ENCODE data around the gene LSAMP.

The LSAMP gene

DNA sequence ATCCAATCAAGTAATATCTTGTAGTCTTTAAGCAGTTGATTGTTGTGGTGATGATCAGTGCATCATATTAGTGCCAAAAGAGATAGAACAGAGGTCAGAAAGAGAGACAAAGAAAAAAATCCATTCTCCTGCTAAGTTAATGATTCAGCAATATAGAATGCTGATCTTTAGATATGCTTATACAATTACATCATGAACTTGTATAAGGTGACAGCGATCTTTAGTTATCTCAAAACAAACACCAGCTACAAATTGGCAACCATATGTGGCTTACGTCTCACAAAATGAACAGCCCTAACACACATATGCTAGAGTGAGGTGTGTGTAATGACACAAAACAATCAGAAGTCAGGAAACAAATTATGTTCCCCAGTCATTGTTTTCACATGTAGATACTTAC lies 12.5 kb downstream of the LSAMP start:
- DNase-seq (ENCODE audit: low read depth) = no peak

- no peak for DNase-seq (ENCODE audit: low read depth)
Observed at GRCh38 chr3:116429479-116430269, 15.6 kb downstream of the LSAMP start.

- DNase-seq (ENCODE audit: low read depth) = no peak
Observed at GRCh38 chr3:116426036-116426435, 19.3 kb downstream of the LSAMP start.

DNA sequence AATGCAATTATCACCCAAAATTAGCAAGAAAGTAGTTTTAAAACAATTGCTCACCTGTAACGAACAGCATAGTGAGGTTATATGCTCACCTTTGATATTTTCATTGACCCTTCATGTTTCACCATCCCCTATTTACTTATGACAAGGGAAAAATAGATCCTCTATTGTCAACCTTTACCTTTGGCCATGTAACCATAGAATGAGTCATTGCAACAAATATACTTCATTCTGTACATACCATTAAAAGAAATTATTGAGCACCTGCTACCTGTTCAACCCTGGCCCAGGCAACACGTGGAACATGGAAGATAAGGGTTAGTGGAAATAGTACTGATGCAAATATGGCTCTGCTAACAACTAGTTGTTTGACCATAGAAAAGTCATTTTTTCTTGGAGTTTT lies 20.2 kb downstream of the LSAMP start:
- no peak for DNase-seq (ENCODE audit: low read depth)

DNA sequence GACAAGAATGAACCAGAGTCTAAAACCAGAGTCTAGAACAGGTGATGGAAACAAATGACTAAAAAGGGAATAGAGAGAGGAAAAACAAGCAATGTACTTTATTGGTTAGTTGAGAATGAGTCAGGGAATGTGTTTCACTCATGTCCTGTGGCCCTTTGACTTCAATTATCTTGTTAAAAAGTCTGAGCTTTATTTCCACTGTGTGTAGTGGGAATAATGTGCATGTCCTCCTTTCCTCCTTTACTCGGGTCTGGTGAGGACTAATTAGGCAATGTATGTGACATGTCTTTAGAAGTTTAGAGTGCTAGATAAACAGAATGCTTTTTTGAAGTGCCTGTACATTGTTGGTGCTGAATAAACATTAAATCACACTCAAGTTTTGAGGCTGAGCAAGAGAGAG lies 21.3 kb downstream of the LSAMP start:
- DNase-seq (ENCODE audit: low read depth) = no peak

- no peak for DNase-seq (ENCODE audit: low read depth)
Observed at GRCh38 chr3:116423374-116423773, 21.9 kb downstream of the LSAMP start.

GRCh38 chr3:116417151-116417550 lies 28.1 kb downstream of the LSAMP start:
- DNase-seq (ENCODE audit: low read depth) = no peak

GRCh38 chr3:116413319-116413718 lies 32.0 kb downstream of the LSAMP start:
- no peak for DNase-seq (ENCODE audit: low read depth)

DNA sequence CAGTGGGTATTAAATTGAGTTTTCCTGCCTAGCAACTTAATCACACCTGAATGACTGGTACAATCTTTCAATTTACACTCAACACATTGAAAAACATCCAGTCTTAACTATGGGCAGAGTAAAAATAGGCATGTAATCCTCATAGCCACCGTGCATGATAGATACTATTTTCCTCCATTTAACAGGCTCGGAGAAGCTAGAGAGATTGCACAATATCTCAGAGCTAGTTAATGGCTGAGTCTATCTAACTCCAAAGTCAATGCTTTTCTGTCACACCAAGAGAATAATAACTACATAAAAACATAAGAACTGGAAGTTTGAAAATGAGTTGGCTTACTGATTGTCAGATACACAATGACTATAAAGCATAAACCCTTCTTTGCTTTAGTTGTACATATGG lies 36.8 kb downstream of the LSAMP start:
- no peak for DNase-seq (ENCODE audit: low read depth)

GRCh38 chr3:116405231-116405630 lies 40.1 kb downstream of the LSAMP start:
- DNase-seq (ENCODE audit: low read depth) = no peak

DNA sequence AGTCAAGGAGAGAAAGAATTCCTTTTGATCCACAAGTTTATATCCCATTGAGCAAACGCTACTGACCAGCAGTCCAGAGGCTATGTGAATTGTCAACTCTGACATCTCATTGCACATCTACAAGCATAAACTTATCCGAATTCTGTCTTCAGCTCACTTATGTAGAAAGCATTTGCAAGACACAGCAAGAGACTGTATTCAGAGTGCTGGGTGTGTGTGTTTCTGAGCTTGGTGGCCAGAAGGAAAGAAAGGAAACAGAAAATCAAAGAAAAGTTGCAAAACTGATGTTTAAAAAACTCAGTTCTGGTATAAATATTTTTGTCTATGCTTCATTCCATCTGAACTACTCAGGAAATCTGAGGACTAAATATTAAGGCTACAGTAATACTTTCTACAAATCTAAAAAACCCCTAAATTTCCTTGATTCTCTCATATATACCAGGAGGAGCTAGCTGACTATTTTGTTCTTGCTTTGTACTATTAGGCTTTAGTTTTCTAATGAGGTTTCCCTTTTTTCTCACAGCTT lies 45.5 kb downstream of the LSAMP start:
- no peak for DNase-seq (ENCODE audit: low read depth)

GRCh38 chr3:116394365-116394764 lies 50.9 kb downstream of the LSAMP start:
- no peak for DNase-seq (ENCODE audit: low read depth)

DNA sequence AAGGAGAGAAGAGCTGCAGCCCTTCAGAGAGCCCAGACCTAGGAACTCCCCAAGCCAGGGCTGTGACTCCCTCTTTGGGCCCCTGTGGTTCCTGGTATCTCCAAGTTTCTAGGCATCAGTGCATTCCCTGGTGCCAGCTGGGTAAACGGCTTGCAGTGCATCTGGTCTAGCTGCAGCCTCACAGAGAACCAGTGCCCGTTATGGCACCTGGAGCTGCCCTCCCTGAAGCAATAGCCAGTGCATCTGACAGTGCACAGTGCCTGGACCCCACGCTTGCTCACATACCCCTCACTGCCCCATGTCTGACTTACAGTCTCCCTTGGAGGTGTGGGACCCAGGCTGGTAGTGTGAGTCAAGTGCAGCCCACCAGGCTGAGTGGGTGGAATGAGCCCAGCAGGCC lies 52.1 kb downstream of the LSAMP start:
- DNase-seq (ENCODE audit: low read depth) = no peak

- DNase-seq (ENCODE audit: low read depth) = no peak
Observed at GRCh38 chr3:116392291-116392690, 53.0 kb downstream of the LSAMP start.

DNA sequence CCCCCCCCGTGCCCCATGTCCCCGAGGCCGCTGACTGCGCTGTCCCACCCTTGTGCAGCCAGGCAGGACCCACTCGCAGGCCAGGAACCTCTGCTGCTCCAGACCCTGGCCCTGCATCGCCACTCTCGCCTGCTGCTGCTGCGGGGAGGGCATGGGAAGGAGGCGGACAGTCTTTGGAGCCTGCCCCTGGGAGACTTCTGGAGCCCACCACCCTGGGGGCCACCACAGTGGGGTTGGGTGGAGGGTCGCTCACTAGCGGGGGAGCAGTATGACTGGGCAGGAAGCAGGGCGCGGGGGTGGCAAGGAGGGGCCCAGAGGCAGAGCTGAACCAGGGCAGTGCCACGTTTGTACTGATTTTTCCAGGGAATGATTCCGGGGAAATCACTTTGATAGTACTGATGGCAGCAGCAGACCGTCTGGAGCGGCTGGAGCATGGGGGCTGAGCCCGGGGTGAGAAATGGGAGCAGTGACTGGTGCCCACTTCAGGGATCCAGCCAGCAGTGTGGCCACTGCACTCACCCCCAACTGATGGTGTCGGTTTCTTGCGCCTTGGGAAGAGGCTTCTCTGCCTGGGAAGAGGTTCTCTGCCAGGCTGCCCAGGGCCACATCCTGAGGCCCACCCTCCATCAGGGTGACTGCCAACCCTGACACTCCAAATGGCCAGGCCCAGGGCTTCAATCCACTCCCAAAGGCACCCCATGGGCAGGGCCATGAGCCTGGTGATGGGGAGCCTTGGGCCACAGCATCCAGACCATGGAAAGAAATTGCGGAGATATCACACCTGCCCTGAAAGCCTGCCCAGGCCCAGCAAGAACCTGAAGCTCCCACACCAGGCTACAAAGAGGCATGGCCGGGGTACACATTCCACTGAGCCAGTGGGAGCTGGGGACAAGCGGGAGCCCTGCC lies 53.7 kb downstream of the LSAMP start:
- DNase-seq (ENCODE audit: low read depth) = no peak

DNA sequence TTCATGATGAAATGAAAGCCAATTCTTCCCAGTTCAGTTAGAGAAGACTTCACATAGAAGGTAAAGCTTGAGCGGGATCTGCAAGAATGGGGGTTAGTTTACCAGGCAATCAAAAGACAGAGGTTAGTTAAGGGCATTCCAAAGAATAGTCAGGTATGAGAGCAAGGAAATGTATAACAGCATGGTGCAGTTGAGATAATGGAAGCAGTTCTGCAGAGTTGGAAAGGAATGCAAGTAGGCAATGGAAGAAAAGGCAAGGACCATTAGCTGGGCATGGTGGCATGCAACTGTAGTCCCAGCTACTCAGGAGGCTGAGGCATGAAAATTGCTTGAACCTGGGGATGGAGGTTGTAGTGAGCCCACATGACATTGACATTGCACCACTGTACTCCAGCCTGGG lies 55.0 kb downstream of the LSAMP start:
- no peak for DNase-seq (ENCODE audit: low read depth)

- DNase-seq (ENCODE audit: low read depth) = no peak
Observed at GRCh38 chr3:116388867-116389385, 56.4 kb downstream of the LSAMP start.

DNA sequence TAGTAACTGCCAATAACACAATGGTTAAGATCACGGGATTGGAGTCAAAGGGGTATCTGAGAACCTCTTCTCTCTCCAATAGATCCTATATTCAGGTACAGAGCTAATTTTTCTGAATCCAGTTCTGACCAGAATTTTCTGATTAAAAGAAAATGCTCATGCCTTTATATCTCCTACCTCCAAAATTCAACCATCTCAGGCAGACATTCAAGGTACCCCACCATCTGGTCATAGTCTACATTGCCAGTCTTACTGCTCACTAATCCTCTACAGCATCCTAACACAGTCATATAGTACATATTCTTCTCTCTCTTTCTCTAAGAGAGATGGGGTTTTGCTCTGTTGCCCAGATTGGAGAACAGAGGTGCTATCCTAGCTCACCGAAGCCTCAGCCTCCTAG lies 59.1 kb downstream of the LSAMP start:
- no peak for DNase-seq (ENCODE audit: low read depth)

- DNase-seq (ENCODE audit: low read depth) = no peak
Observed at GRCh38 chr3:116384717-116385116, 60.6 kb downstream of the LSAMP start.

DNA sequence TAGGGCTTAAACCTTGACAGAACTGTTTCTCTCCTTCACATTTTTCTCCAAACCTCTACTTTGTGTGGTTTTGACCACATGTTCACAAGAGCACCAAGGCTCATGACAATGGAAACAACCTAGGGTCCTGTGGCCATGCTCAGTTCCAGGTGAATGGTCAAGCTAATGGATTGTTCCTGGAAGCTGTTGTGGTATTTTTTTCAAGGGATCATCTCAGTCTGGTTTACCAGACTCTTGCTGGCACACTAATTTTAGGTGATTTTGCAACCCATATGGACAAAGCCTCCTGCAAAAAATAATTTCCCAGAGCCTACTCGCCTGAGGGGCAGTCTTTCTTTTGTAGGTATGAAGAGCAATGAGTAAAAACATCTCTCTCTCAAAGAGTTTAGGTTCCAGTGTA lies 67.2 kb downstream of the LSAMP start:
- DNase-seq (ENCODE audit: low read depth) = no peak

DNA sequence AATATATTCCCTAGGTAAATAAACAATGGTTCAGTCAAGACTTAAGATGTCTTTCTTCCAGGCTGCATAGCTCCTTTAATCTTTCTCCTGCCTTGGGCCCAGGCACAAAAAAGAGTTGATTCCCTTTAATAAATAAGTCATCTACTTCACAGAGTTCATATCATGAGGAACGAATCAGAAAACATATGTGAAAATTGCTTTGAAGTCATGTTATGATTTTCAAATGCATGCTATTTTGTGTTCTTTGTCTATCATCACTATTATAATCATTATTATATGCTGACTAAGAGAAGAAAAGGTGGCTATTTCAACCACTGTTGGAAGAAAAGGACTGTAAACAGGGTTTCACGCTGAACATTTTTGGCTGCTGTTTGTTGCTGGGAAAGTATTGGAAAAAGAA lies 70.4 kb downstream of the LSAMP start:
- no peak for DNase-seq (ENCODE audit: low read depth)

GRCh38 chr3:116367761-116368395 lies 77.4 kb downstream of the LSAMP start:
- no peak for DNase-seq (ENCODE audit: low read depth)

Measured in CMK (cell line).